PFSK-1 (cell line): ENCODE measurements around the gene DPYSL3.

ENCODE experiments used
- POLR2AphosphoS5 ChIP-seq: IDR thresholded peaks from 2 replicates; pipeline ENCODE4 v1.6.1; 2012; ENCODE audit warnings: low read depth, mild to moderate bottlenecking, control low read depth, low read length, moderate library complexity
- TAF1 ChIP-seq: IDR thresholded peaks from 2 replicates; pipeline ENCODE4 v1.6.1; 2012; ENCODE audit warnings: low read length, control low read depth, borderline replicate concordance; ENCODE audit not compliant: insufficient read depth
- TF ChIP-seq, protein P1 (sequence below), 2 experiments: IDR thresholded peaks; 2 replicates each; pipeline versions ENCODE4 v1.6.1 to v1.8.0; 2011 to 2012; ENCODE audit warnings: low read depth in 2 of 2, low read length in 2 of 2, control low read depth in 1 of 2, inconsistent platforms in 1 of 2, mild to moderate bottlenecking in 1 of 2, moderate library complexity in 1 of 2; ENCODE audit not compliant: insufficient read depth in 1 of 2

GRCh38 chr5:147453875-147454814 is 55.7 kb downstream of the DPYSL3 start:
- TF ChIP-seq POLR2AphosphoS5 = no peak
- TF ChIP-seq, protein P1, sequence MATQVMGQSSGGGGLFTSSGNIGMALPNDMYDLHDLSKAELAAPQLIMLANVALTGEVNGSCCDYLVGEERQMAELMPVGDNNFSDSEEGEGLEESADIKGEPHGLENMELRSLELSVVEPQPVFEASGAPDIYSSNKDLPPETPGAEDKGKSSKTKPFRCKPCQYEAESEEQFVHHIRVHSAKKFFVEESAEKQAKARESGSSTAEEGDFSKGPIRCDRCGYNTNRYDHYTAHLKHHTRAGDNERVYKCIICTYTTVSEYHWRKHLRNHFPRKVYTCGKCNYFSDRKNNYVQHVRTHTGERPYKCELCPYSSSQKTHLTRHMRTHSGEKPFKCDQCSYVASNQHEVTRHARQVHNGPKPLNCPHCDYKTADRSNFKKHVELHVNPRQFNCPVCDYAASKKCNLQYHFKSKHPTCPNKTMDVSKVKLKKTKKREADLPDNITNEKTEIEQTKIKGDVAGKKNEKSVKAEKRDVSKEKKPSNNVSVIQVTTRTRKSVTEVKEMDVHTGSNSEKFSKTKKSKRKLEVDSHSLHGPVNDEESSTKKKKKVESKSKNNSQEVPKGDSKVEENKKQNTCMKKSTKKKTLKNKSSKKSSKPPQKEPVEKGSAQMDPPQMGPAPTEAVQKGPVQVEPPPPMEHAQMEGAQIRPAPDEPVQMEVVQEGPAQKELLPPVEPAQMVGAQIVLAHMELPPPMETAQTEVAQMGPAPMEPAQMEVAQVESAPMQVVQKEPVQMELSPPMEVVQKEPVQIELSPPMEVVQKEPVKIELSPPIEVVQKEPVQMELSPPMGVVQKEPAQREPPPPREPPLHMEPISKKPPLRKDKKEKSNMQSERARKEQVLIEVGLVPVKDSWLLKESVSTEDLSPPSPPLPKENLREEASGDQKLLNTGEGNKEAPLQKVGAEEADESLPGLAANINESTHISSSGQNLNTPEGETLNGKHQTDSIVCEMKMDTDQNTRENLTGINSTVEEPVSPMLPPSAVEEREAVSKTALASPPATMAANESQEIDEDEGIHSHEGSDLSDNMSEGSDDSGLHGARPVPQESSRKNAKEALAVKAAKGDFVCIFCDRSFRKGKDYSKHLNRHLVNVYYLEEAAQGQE (IDR thresholded peaks at IDR 0.05; ENCODE audit: insufficient read depth in 1 of 2, low read depth in 2 of 2, low read length in 2 of 2) = no peak
- TF ChIP-seq TAF1 = no peak
